ENCODE data around the gene MXRA7. TPM values are rescaled to one million over a fixed set of nuclear protein-coding genes. Genes with fewer than 3 reads are reported as not detected.
"Not testable (repeated sequence)": the region's sequence is repeated elsewhere in the genome, so short reads cannot be mapped to it uniquely, and the experiment has no call there.

MXRA7 gene
- total RNA-seq, 1 experiment from 2014 or later = 77.9 TPM

- TF ChIP-seq SIN3A (IDR thresholded peaks at IDR 0.05; ENCODE audit: borderline replicate concordance, insufficient read depth, low read depth, low read length) = no peak
- no peak for TF ChIP-seq CTCF (IDR thresholded peaks at IDR 0.05)
- TF ChIP-seq REST (IDR thresholded peaks at IDR 0.05; ENCODE audit: insufficient read depth in 1 of 2, low read depth in 2 of 2, low read length in 1 of 2) = no peak
- TF ChIP-seq POLR2AphosphoS5 (IDR thresholded peaks at IDR 0.05; ENCODE audit: low read depth, low read length) = no peak
- no peak for TF ChIP-seq TCF7L2 (IDR thresholded peaks at IDR 0.05; ENCODE audit: low read depth, low read length)
- POLR2A ChIA-PET = interaction anchor here (0.6 to 0.7 kb wide), 2 partner anchors 27 to 66 kb away, joined by 3 to 7 read pairs; no protein-coding TSS in a partner anchor
- Histone ChIP-seq H3K4me3 (ENCODE audit: low read depth in 2 of 2, low read length in 2 of 2) (no peak overlapping the region), H3K4me1 (ENCODE audit: control insufficient read depth, insufficient read depth, low read length) (peaks cover 22% of the 10 kb centered on the region), H3K27me3 (ENCODE audit: control insufficient read depth, insufficient read depth, low read length) (no peaks in the 10 kb centered on the region), H3K36me3 (ENCODE audit: control insufficient read depth, insufficient read depth, low read length) (peaks cover 32% of the 10 kb centered on the region), H3K9me3 (ENCODE audit: control insufficient read depth, insufficient read depth, low read depth, low read length) (no peaks in the 10 kb centered on the region), H3K27ac (ENCODE audit: low read length) (peak overlapping the region; percentile 31; the same call in 1 of the 2 replicates)
- CTCF ChIA-PET = interaction anchor here (0.6 kb wide), 1 partner anchor 108 kb away, joined by 3 read pairs; no protein-coding TSS in a partner anchor
- BruUV-seq (replicated peaks) = no TSS peak
- in situ Hi-C loops (cut with HindIII; ENCODE audit: low pct_unique_long_range_greater_than_20kb, low sequenced_read_pairs) (no loop called here), intact Hi-C loops (cut with micrococcal nuclease; ENCODE audit: unreplicated experiment) (no loop called here)
- DNase-seq (ENCODE audit: low read depth, low spot score) (no peak), ATAC-seq (no peak)
Measured at GRCh38 chr17:76740329-76741118, 29.8 kb upstream of the MXRA7 start.

- POLR2A ChIA-PET = interaction anchor here (0.6 to 0.7 kb wide), 3 partner anchors 28 to 67 kb away, joined by 3 to 7 read pairs (median 6); no protein-coding TSS in a partner anchor
- H3K27ac ChIP-seq (ENCODE audit: low read length) = peak overlapping the region; percentile 91
- in situ Hi-C loops (cut with HindIII; ENCODE audit: low pct_unique_long_range_greater_than_20kb, low sequenced_read_pairs) = not testable (repeated sequence)
Measured at GRCh38 chr17:76739568-76740115, 28.9 kb upstream of the MXRA7 start.

More at GRCh38 chr17:76739568-76740115, 28.9 kb upstream of the MXRA7 start:
- Histone ChIP-seq H3K4me3 (ENCODE audit: low read depth in 2 of 2, low read length in 2 of 2) (peak overlapping the region in 1 of 2 experiments; percentile 96; a peak in 2 of 4 replicates), H3K4me1 (ENCODE audit: control insufficient read depth, insufficient read depth, low read length) (peaks cover 23% of the 10 kb centered on the region), H3K36me3 (ENCODE audit: control insufficient read depth, insufficient read depth, low read length) (peaks cover 33% of the 10 kb centered on the region)
- DNase-seq (ENCODE audit: low read depth, low spot score); H3K9me3 ChIP-seq (ENCODE audit: control insufficient read depth, insufficient read depth, low read depth, low read length); ATAC-seq; intact Hi-C loops (cut with micrococcal nuclease; ENCODE audit: unreplicated experiment); BruUV-seq (replicated peaks); H3K27me3 ChIP-seq (ENCODE audit: control insufficient read depth, insufficient read depth, low read length): not testable (repeated sequence)
- CTCF ChIA-PET = interaction anchor here (0.6 kb wide), 1 partner anchor 109 kb away, joined by 3 read pairs; no protein-coding TSS in a partner anchor

Data from Panc1 (cell line).